T47D (cell line): ENCODE results near the gene MYO9B.

ENCODE experiments used
- DNase-seq, 2 experiments: peaks; one replicate each; pipeline versions ENCODE4 v3.0.0 to v3.0.0-alpha.2; 2011 to 2012; ENCODE audit warnings: low read depth in 1 of 2, low spot score in 1 of 2
- JUND ChIP-seq: IDR thresholded peaks from 2 replicates; pipeline ENCODE4 v1.6.1; 2012; ENCODE audit warnings: low read depth
- in situ Hi-C: cut with HindIII; loops from 2 replicates; pipeline ENCODE4 v1.10.0; 2016; ENCODE audit warnings: low sequenced_read_pairs, low pct_unique_long_range_greater_than_20kb

Gene MYO9B

DNA sequence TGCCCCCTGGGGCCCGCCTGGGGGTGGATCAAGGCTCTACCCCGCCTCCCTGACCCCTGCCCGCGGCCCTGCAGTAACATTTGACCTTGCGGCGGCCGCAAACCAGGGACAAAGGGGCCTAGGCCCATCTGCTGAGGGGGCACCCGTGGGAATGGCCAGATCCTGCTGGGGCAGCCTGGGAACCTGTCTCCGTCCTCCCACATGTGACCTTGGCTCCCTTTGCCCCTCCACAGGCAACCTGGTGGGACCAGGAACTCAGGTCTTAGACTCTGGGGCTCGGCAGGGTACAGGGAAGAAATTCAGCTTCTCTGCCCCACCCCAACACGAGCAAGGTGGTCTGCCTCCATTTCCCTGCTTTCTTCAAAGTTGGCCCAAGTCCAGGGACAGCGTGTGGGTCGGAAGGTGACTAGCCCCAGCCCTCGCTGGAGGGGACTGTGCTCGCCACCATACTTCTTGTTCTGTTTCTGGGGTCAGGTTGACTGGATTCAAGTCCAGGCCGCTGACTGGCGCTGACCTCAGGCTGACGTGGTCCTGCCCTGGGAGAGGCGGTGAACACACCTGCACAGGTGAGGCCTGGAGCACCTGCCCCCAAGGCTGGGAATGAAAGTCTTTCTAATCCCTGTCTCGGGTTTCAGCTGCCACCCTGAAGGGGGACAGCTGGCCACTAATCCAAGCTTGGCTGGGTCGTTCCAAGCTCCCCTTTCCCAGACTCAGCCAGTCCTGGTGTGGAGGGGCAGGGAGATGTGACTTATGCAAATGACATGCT lies 172.6 kb downstream of the MYO9B start:
- no peak for TF ChIP-seq JUND
- in situ Hi-C loops: no loop called here
- DNase-seq: peak in 1 of 2 experiments; percentile 87

DNA sequence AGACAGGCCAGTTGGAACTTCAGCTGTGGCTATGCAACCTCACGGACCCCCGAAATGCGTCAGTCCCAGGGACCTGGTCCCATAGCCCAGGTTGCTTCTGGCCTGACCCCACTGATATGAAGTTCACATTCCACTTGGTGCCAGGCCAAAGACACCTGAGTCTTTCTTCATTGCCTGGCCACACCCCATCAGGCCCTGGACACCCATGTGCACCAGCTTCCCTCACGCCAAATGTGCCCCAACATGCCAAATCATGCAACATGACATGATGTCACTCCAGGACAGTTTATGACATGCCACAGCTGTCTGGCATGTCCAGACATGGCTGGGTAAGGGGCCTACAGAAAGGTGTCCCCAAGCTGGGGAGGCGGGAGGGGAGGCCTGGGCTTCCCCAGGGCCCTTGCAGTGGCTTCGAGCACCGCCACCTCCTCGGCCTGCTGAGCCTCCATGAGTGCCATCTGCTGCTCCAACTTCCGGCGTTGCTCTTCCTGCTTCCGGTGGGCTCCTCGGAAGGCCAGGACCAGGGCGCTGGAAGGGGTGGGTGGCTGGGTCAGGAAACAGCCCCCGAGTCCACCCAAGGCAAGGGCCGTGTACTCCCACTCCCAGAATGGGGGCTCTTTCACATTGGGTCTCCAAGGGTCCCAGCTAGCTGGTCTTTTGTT lies 174.4 kb downstream of the MYO9B start:
- TF ChIP-seq JUND: no peak
- no peak for DNase-seq
- in situ Hi-C loops: no loop called here

DNA sequence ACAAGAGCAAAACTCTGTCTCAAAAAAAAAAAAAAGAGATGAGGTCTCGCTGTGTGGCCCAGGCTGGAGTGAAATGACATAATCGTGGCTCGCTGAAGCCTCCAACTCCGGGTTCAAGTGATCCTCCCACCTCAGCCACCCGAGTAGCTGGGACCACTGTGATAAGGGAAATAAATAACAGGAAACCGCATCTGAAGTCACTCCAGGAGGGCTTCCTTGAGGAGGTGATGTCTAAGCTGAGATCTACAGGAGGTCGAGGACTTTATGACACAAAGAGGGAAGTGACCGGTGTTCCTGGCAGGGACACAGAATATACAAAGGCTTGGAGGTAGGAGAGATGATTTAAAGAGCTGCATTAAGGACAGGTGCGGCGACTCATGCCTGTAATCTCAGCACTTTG lies 179.1 kb downstream of the MYO9B start:
- DNase-seq: no peak
- no peak for TF ChIP-seq JUND
- in situ Hi-C loops: no loop called here

DNA sequence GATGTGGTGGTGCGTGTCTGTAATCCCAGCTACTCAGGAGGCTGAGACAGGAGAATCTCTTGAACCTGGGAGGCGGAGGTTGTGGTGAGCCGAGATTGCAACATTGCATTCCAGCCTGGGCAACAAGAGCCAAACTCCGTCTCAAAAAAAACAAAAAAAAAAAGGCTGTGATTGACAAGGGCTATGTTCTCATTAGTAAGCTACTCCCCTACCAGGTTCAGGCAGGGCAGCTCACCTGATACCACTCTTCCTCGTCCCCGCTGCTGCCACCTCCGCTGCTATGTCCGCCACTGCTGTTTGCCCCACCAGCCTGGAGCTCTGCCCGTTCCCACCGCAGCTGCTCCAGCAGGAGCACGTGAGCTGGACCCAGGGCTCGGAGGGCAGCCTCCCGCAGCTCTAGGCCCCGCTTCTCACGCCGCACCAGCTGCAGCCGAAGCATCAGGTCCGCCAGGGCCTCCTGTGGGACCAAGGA lies 179.6 kb downstream of the MYO9B start:
- DNase-seq: no peak
- in situ Hi-C loops: no loop called here
- TF ChIP-seq JUND: no peak

DNA sequence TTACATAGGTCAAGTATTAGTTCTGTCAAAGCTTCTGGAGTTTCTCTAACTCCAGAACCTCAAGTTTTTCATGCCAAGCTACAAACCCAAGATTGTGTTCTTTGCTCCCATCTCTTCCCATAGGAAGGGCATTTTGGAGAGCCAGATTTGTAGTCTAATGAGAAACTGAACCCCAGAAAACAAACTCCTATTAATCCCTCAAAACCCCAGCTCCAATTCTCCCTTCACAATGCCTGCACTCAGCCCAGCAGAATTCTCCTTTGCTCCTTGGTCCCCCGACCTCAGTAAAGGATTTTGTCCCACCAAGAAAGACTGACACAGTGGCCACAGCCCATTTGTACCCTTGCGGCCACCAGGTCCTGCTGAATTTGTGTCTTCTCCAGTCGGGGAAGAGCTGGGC lies 180.6 kb downstream of the MYO9B start:
- in situ Hi-C loops: no loop called here
- TF ChIP-seq JUND: no peak
- DNase-seq: no peak

DNA sequence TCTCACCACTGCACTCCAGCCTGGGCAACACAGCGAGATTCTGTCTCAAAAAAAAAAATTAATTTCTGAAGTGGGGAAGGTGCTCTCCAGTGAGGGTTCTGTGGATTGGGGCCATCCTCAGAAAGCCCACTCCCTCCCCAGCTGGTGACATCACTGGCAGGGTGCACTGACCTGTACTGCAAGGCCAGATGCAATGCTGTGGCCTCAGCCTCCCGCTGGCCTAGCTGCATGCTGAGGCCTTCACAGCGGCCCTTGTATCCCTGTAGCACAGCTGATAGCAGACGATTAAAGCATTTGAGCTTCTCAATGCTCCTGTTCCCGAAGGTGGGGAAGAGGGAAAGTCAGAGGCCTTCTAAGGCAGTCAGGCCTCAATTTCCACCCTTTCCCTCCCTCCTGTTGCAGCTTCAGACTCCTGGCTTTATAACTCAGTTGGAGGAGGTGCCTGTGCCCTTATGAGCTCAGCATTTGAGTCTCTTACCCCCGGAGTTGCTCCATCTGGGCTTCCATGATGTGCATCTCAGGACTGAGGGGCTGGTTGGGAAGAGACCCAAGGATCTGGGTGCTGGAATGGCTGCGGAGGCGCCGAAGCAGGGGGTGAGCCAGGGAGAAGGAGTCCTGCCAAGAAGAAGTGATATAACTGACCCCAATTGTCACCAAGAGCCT lies 183.7 kb downstream of the MYO9B start:
- TF ChIP-seq JUND: no peak
- peak in 1 of 2 experiments; percentile 53 for DNase-seq
- in situ Hi-C loops: no loop called here

DNA sequence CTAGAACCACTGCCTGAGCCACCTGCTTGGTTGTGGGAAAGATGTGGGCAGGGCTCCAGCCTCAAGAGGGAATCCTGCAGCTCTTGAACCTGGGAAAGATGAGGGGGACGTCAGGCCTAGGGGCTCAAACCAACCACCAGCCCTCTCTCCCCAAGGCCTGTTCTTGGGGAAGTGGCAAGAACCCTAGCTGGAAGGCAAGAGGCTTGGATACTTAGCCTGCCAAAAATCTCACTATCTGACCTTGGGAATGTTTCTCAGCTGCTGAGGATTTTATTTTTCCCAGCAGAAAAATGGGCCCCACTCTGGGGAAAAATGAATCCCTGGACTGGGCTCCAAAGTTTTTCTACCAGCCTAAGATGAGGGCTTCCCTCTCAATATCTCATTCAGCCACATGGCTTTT lies 184.4 kb downstream of the MYO9B start:
- DNase-seq: no peak
- TF ChIP-seq JUND: no peak
- in situ Hi-C loops: no loop called here

DNA sequence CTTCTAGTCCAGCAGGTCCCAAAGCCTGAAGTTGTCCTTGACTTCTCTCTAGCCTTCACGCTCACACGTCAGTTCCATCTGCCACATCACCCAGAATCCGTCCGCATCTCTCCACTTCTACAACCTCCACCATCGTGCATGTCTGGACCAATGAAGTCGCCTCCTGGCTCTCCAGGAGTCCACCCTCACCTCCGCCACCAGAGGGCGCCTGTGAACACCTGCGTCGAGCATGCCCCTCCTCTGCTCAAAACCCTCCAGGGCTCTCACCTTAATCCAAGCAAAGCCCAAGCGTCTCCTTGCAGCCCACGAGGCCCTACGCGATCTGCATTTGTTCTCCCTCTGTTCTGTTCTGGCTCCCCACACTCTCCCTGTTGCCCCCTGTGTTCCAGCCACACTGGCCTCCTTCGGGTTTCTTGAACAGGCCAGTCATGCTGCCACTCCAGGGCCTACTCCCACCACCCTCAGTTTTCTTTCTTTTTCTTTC lies 185.3 kb downstream of the MYO9B start:
- TF ChIP-seq JUND: no peak
- in situ Hi-C loops: no loop called here
- peak; percentile 84 to 93 for DNase-seq

DNA sequence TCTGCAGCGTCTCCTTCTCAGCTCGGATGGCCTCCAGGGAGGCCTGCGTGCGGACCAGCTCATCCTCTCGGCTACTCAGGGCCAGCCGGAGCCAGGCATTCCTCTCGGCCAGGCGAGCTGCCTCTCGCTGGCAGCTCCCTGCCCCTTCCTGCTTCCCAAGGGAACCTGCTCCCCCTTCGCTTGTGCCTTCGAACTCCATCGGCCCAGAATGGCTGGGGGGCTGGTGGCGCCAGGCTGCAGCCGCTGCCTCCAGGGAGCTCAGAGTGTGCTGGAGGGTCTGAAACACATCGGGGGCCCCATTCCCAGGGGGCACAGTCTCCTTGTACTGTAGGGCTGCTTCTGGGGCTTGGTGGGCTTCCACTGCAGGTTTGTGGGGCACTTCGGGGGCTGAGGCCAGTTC lies 187.0 kb downstream of the MYO9B start:
- no peak for DNase-seq
- in situ Hi-C loops: no loop called here
- TF ChIP-seq JUND: no peak
